K562 (cell line): ENCODE measurements around the gene DBP. TPM values are rescaled to one million over a fixed set of nuclear protein-coding genes. Genes with fewer than 3 reads are reported as not detected.

Source experiments
- ATAC-seq: fragments of 200-7000 bp; cut with Tn5 transposase; 3 replicates; pipeline ENCODE4 v1.9.1; 2020; ENCODE audit warnings: moderate library complexity
- BruUV-seq: library from RNA; stranded (reverse); fragments of 400-500 nt; replicated peaks from 2 replicates; lab custom pipeline; 2021; lab: Mats Ljungman, UMichigan
- CTCF ChIA-PET: fragments of 300-600 bp; formaldehyde crosslinking; extraction: SDS; loops from one replicate; lab custom pipeline; 2021; ENCODE audit warnings: low intra/inter-chr PET ratio; lab: Yijun Ruan, JAX
- POLR2A ChIA-PET: fragments of 300-600, 350-650 bp; sonication (Branson Sonifier 250); formaldehyde crosslinking; extraction: SDS; loops from one replicate; lab custom pipeline; 2021; ENCODE audit warnings: antibody characterized with exemption, inconsistent platforms; lab: Yijun Ruan, JAX
- DNase-seq, 4 experiments: peaks; one replicate each; pipeline versions ENCODE4 v3.0.0 to v3.0.0-alpha.2; 2011 to 2018; ENCODE audit warnings: low spot score in 3 of 4, mixed read lengths in 3 of 4; ENCODE audit errors: extremely low read depth in 1 of 4
- FAIRE-seq: peaks from 2 replicates; lab custom pipeline; 2011; peaks lifted over from hg19 to GRCh38; lab: Jason Lieb, UNC
- H2AFZ ChIP-seq: 2 replicates; pipeline ENCODE4 v1.6.0; 2011; ENCODE audit warnings: low read depth, low read length, control low read depth, inconsistent platforms
- H3K27ac ChIP-seq: fragments of 200-600 bp; 3 replicates; pipeline ENCODE4 v1.8.0; 2011; ENCODE audit warnings: low read depth, mild to moderate bottlenecking, control low read depth, inconsistent platforms, low read length, moderate library complexity, mixed read lengths; ENCODE audit errors: extremely low read depth
- H3K27me3 ChIP-seq, 2 experiments: fragments of 300-600 bp in 1 of 2; 2 replicates in 1 of 2; 3 replicates in 1 of 2; pipeline versions ENCODE4 v1.6.0 to v1.8.0; 2011; ENCODE audit warnings: inconsistent platforms in 2 of 2, low read length in 2 of 2, mild to moderate bottlenecking in 1 of 2, mixed read lengths in 1 of 2, moderate library complexity in 1 of 2; ENCODE audit not compliant: control insufficient read depth in 2 of 2, insufficient read depth in 2 of 2
- H3K36me3 ChIP-seq: fragments of 300-600 bp; 3 replicates; pipeline ENCODE4 v1.8.0; 2011; ENCODE audit warnings: mild to moderate bottlenecking, low read length, inconsistent platforms; ENCODE audit not compliant: control insufficient read depth, insufficient read depth
- H3K4me1 ChIP-seq, 2 experiments: fragments of 200-600 bp in 1 of 2; replicated peaks in 1 of 2; 2 replicates in 1 of 2; 3 replicates in 1 of 2; pipeline versions ENCODE4 v1.5.1 to v1.8.0; 2011; ENCODE audit warnings: inconsistent platforms in 2 of 2, low read length in 2 of 2, mild to moderate bottlenecking in 1 of 2, mixed read lengths in 1 of 2, moderate library complexity in 1 of 2; ENCODE audit not compliant: control insufficient read depth in 2 of 2, insufficient read depth in 2 of 2
- H3K4me2 ChIP-seq: 2 replicates; pipeline ENCODE4 v1.6.1; 2011; ENCODE audit warnings: low read length, control low read depth, inconsistent platforms, mixed read lengths; ENCODE audit not compliant: insufficient read depth
- H3K4me3 ChIP-seq: fragments of 200-600 bp; sonication (generic), shearing (Covaris generic); 2 replicates; pipeline ENCODE4 v1.5.1; 2016; ENCODE audit warnings: control low read depth, inconsistent platforms
- H3K79me2 ChIP-seq: fragments of 200-600 bp; 3 replicates; pipeline ENCODE4 v1.8.0; 2011; ENCODE audit warnings: low read length, inconsistent platforms; ENCODE audit not compliant: control insufficient read depth, insufficient read depth
- H3K9ac ChIP-seq, 2 experiments: 2 replicates each; pipeline versions ENCODE4 v1.6.0 to v1.6.1; 2011; ENCODE audit warnings: low read depth in 2 of 2, low read length in 2 of 2, control low read depth in 1 of 2, inconsistent platforms in 1 of 2, mild to moderate bottlenecking in 1 of 2, mixed read lengths in 1 of 2; ENCODE audit not compliant: insufficient read depth in 1 of 2
- H3K9me1 ChIP-seq: one replicate; pipeline ENCODE4 v1.6.0; 2011; ENCODE audit warnings: inconsistent platforms, mild to moderate bottlenecking, low read length, moderate library complexity; ENCODE audit not compliant: control insufficient read depth, insufficient read depth
- H3K9me3 ChIP-seq: replicated peaks from 2 replicates; pipeline ENCODE4 v1.5.1; 2011; ENCODE audit warnings: low read depth, low read length, inconsistent platforms; ENCODE audit not compliant: control insufficient read depth, insufficient read depth
- H4K20me1 ChIP-seq: replicated peaks from 2 replicates; pipeline ENCODE4 v1.6.1; 2011; ENCODE audit warnings: low read length, inconsistent platforms, mixed read lengths; ENCODE audit not compliant: control insufficient read depth, insufficient read depth
- FOXA3 ChIP-seq, 2 experiments: fragments of 450-650 bp in 1 of 2; sonication (generic) in 1 of 2; formaldehyde crosslinking; IDR thresholded peaks in 1 of 2; conservative IDR thresholded peaks in 1 of 2; 2 replicates each; pipeline versions ENCODE4 v1.4.0 to v1.8.0; 2020 to 2022; ENCODE audit warnings: mild to moderate bottlenecking in 2 of 2, missing genetic modification reagents in 1 of 2
- FOXJ2 ChIP-seq: fragments of 200-800 bp; sonication (Bioruptor generic); IDR thresholded peaks from 2 replicates; pipeline ENCODE4 v1.6.1; 2016; ENCODE audit warnings: missing genetic modification characterization, missing compliant biosample characterization
- FOXK2 ChIP-seq, 2 experiments: fragments of 450-650 bp; IDR thresholded peaks in 1 of 2; conservative IDR thresholded peaks in 1 of 2; 2 replicates each; pipeline ENCODE4 v1.6.1; 2016; ENCODE audit warnings: low read depth in 2 of 2, mild to moderate bottlenecking in 1 of 2
- HDAC6 ChIP-seq: IDR thresholded peaks from 2 replicates; pipeline ENCODE4 v1.6.1; 2012; ENCODE audit warnings: low read depth, mild to moderate bottlenecking, control low read depth, inconsistent platforms, low read length, moderate library complexity
- MTA1 ChIP-seq: fragments of 450-650 bp; IDR thresholded peaks from 2 replicates; pipeline ENCODE4 v1.6.1; 2017; ENCODE audit warnings: borderline replicate concordance
- PBX2 ChIP-seq, 2 experiments: IDR thresholded peaks in 1 of 2; conservative IDR thresholded peaks in 1 of 2; 2 replicates each; pipeline ENCODE4 v1.6.1; 2016; ENCODE audit warnings: low read depth in 2 of 2, mild to moderate bottlenecking in 1 of 2, missing compliant biosample characterization in 1 of 2, missing genetic modification characterization in 1 of 2, moderate library complexity in 1 of 2
- PCBP2 ChIP-seq: fragments of 200-400 bp; formaldehyde crosslinking; IDR thresholded peaks from 2 replicates; pipeline ENCODE4 v1.6.1; 2018; ENCODE audit warnings: low read length, low read depth, mild to moderate bottlenecking, moderate library complexity; ENCODE audit not compliant: poor library complexity, severe bottlenecking
- RBM22 ChIP-seq: fragments of 200-400 bp; formaldehyde crosslinking; IDR thresholded peaks from 2 replicates; pipeline ENCODE4 v1.6.1; 2018; ENCODE audit warnings: low read length, low read depth; ENCODE audit not compliant: poor library complexity, severe bottlenecking
- RBM39 ChIP-seq: fragments of 200-400 bp; formaldehyde crosslinking; optimal IDR thresholded peaks from 2 replicates; pipeline ENCODE3; 2018; ENCODE audit warnings: low read depth, low read length
- SIN3A ChIP-seq, 2 experiments: fragments of 150-350 bp in 1 of 2; IDR thresholded peaks; 2 replicates each; pipeline ENCODE4 v1.6.1; 2011 to 2016; ENCODE audit warnings: borderline replicate concordance in 2 of 2, low read depth in 2 of 2, low read length in 2 of 2, mild to moderate bottlenecking in 2 of 2, moderate library complexity in 2 of 2; ENCODE audit not compliant: control insufficient read depth in 1 of 2
- SIRT6 ChIP-seq: IDR thresholded peaks from one replicate; pipeline ENCODE4 v1.6.1; 2012; ENCODE audit warnings: low read depth, mild to moderate bottlenecking, control low read depth, inconsistent platforms, low read length, moderate library complexity
- SP2 ChIP-seq: IDR thresholded peaks from 2 replicates; pipeline ENCODE4 v1.6.1; 2011; ENCODE audit warnings: mild to moderate bottlenecking, low read depth, low read length, moderate library complexity; ENCODE audit not compliant: poor library complexity, severe bottlenecking; ENCODE audit errors: extremely low read depth
- U2AF2 ChIP-seq: fragments of 200-400 bp; formaldehyde crosslinking; optimal IDR thresholded peaks from 2 replicates; pipeline ENCODE3; 2017; ENCODE audit warnings: low read depth, mild to moderate bottlenecking, low read length
- WGBS: fragments of 100-300 bp; shearing (Covaris generic); methylation state at CpG from one replicate; pipeline ENCODE4 v1.1.6; 2016; ENCODE audit warnings: low coverage, mixed read lengths; ENCODE audit not compliant: insufficient coverage; ENCODE audit errors: missing lambda C conversion rate; 5-methylcytosine and 5-hydroxymethylcytosine counted together
- in situ Hi-C: fragments of 300-500 bp; cut with MboI; formaldehyde crosslinking; loops from 4 replicates; pipeline ENCODE4 v1.15.0; 2018; ENCODE audit warnings: inconsistent platforms, mixed read lengths
- intact Hi-C: fragments of 100-400 bp; cut with micrococcal nuclease; formaldehyde crosslinking; loops from 2 replicates; pipeline ENCODE4 v1.14.2; 2022
- polyA plus RNA-seq, 8 experiments: library from polyadenylated mRNA; depleted of rRNA in 4 of 8; stranded (reverse) in 5 of 8; unstranded in 3 of 8; fragments of >200 nt; fragmentation: Nextera tagmentation in 2 of 8; fragmentation: Illumina TruSeq in 1 of 8; extraction: Ambion mirVana in 2 of 8; extraction: Trizol in 1 of 8; gene quantifications; 2 replicates each; pipeline versions ENCODE4 v1.2.1 to v1.2.3, GENCODE V29; 2011 to 2014; ENCODE audit warnings: inconsistent platforms in 1 of 8, missing spikeins in 1 of 8
- total RNA-seq, 7 experiments: library from RNA; depleted of rRNA in 6 of 7; stranded (reverse); fragments of >200 nt in 6 of 7; fragmentation: Illumina TruSeq in 2 of 7; extraction: Trizol in 2 of 7; gene quantifications; 2 replicates each; pipeline versions ENCODE4 v1.2.1 to v1.2.3, GENCODE V29; 2011 to 2021; ENCODE audit warnings: low replicate concordance in 1 of 7

The DBP gene
- total and polyA plus RNA-seq, 9 of the 15 experiments (the other 6 are each of a cell fraction or from before 2014, with no cell fraction given), result 0.25 to 5.5 (median 1.8) TPM

GRCh38 chr19:48614436-48615230 lies 22.5 kb downstream of the DBP start, which contains the start of gene FAM83E:
TSS of gene FAM83E (minus strand) at chr19:48615076. CDS start at chr19:48613372, 1,704 bp downstream.
- peak within 1 kb of the TSS; percentile 0; the same call in 2 of the 3 replicates for H3K27ac ChIP-seq
- TF ChIP-seq SIN3A (IDR thresholded peaks at IDR 0.05; ENCODE audit: borderline replicate concordance in 2 of 2, control insufficient read depth in 1 of 2, low read depth in 2 of 2, low read length in 2 of 2), result peak in 1 of 2 experiments; percentile 57; a peak in 1 of 4 replicates
- TF ChIP-seq SIRT6, result peak; percentile 89
- TF ChIP-seq PBX2 (CRISPR knock-in tag; IDR thresholded peaks at IDR 0.05; ENCODE audit: low read depth), result no peak
- TF ChIP-seq PBX2 (tag; conservative IDR thresholded peaks at IDR 0.05; ENCODE audit: low read depth), result no peak
- no peak for TF ChIP-seq HDAC6
- no peak for TF ChIP-seq SP2
- TF ChIP-seq MTA1, result no peak
- TF ChIP-seq PCBP2, result no peak
- no peak for TF ChIP-seq FOXJ2
- no peak for TF ChIP-seq FOXK2 (conservative IDR thresholded peaks at IDR 0.05 in 1 of 2, IDR thresholded peaks at IDR 0.05 in 1 of 2; ENCODE audit: low read depth in 2 of 2)
- TF ChIP-seq RBM22, result peak; percentile 64
- TF ChIP-seq FOXA3 (CRISPR knock-in tag; conservative IDR thresholded peaks at IDR 0.05 in 1 of 2, IDR thresholded peaks at IDR 0.05 in 1 of 2), result peak; percentile 59 to 83; a peak in 3 of 4 replicates
- TF ChIP-seq U2AF2, result no peak
- TF ChIP-seq RBM39, result peak; percentile 24

More at GRCh38 chr19:48614436-48615230, 22.5 kb downstream of the DBP start, which contains the start of gene FAM83E:
- H3K9me1 ChIP-seq, result peaks cover 11% of the 10 kb centered on the region
- H3K4me1 ChIP-seq, result peaks cover 22 to 62% of the 10 kb centered on the region in 2 experiments; a peak in 4 of 5 replicates
- H3K9ac ChIP-seq, result peak within 1 kb of the TSS in 1 of 2 experiments; percentile 94; a peak in 2 of 4 replicates
- H3K79me2 ChIP-seq, result peaks cover 36% of the 10 kb centered on the region
- H3K36me3 ChIP-seq, result peaks cover 38% of the 10 kb centered on the region; the same call in 2 of the 3 replicates
- ChIA-PET CTCF (no interaction called here), POLR2A (interaction anchor here (0.6 to 1.4 kb wide), 9 partner anchors 9 to 281 kb away, joined by 3 to 6 read pairs (median 3); no protein-coding TSS in a partner anchor)
- no peaks in the 10 kb centered on the region for H3K27me3 ChIP-seq
- H4K20me1 ChIP-seq, result peaks cover 37% of the 10 kb centered on the region
- in situ Hi-C loops, result no loop called here
- H3K4me2 ChIP-seq, result peak within 1 kb of the TSS; percentile 91; the same call in 1 of the 2 replicates
- H3K4me3 ChIP-seq, result no peak within 1 kb of the TSS; the same call in 1 of the 2 replicates
- WGBS, result 24% methylated on average over 25 of the region's 31 CpGs
- ATAC-seq (peak; percentile 52), FAIRE-seq (peak; percentile 49), DNase-seq (peak; percentile 61 to 79 (median 68))
- H3K9me3 ChIP-seq, result no peaks in the 10 kb centered on the region
- H2AFZ ChIP-seq, result no peak within 1 kb of the TSS
- intact Hi-C loops, result no loop called here
- BruUV-seq, result no TSS peak
